Measurements from ENCODE around the gene EXO1. TPM values are rescaled to one million over a fixed set of nuclear protein-coding genes. Genes with fewer than 3 reads are reported as not detected.
"Not testable (repeated sequence)": the region's sequence is repeated elsewhere in the genome, so short reads cannot be mapped to it uniquely, and the experiment has no call there.

EXO1 gene
- total RNA-seq, 1 donor from 2014 or later, result 8.3 TPM

GRCh38 chr1:241848686-241849344 lies 811 bp downstream of the EXO1 start:
- H3K4me3 Mint-ChIP-seq, result peak overlapping the region; percentile 99
- H3K9me3 Mint-ChIP-seq, result no peaks in the 10 kb centered on the region
- H3K27ac Mint-ChIP-seq, result peak overlapping the region; percentile 98
- DNase-seq (ENCODE audit: low spot score in 2 of 2, unreplicated experiment in 2 of 2), result no peak
- peaks cover 7% of the 10 kb centered on the region for H3K36me3 Mint-ChIP-seq
- no peak for TF ChIP-seq CTCF (IDR thresholded peaks at IDR 0.05; ENCODE audit: unreplicated experiment)
- H3K27me3 Mint-ChIP-seq (ENCODE audit: low read depth), result peaks cover 2% of the 10 kb centered on the region
- H3K4me1 Mint-ChIP-seq, result peaks cover 25% of the 10 kb centered on the region

- TF ChIP-seq CTCF (IDR thresholded peaks at IDR 0.05; ENCODE audit: unreplicated experiment), result no peak
- no peaks in the 10 kb centered on the region for H3K9me3 Mint-ChIP-seq
- H3K27ac Mint-ChIP-seq, result no peak overlapping the region
Observed at GRCh38 chr1:241849345-241849695, 1.3 kb downstream of the EXO1 start.

GRCh38 chr1:241855545-241856140 lies 7.6 kb downstream of the EXO1 start:
- not testable (repeated sequence) for H3K9me3 Mint-ChIP-seq; DNase-seq (ENCODE audit: low spot score in 2 of 2, unreplicated experiment in 2 of 2); H3K4me3 Mint-ChIP-seq; H3K27me3 Mint-ChIP-seq (ENCODE audit: low read depth); H3K27ac Mint-ChIP-seq; H3K4me1 Mint-ChIP-seq
- peaks cover 15% of the 10 kb centered on the region for H3K36me3 Mint-ChIP-seq

More at GRCh38 chr1:241849345-241849695, 1.3 kb downstream of the EXO1 start:
- DNase-seq (ENCODE audit: low spot score in 2 of 2, unreplicated experiment in 2 of 2), result no peak
- H3K4me3 Mint-ChIP-seq, result peak overlapping the region; percentile 99
- peaks cover 9% of the 10 kb centered on the region for H3K36me3 Mint-ChIP-seq
- no peaks in the 10 kb centered on the region for H3K27me3 Mint-ChIP-seq (ENCODE audit: low read depth)
- peaks cover 25% of the 10 kb centered on the region for H3K4me1 Mint-ChIP-seq

GRCh38 chr1:241857131-241857530 lies 9.1 kb downstream of the EXO1 start:
- no peak overlapping the region for H3K4me3 Mint-ChIP-seq
- DNase-seq (ENCODE audit: low spot score in 2 of 2, unreplicated experiment in 2 of 2), result no peak
- no peak overlapping the region for H3K27ac Mint-ChIP-seq
- H3K4me1 Mint-ChIP-seq, result no peaks in the 10 kb centered on the region
- TF ChIP-seq CTCF (IDR thresholded peaks at IDR 0.05; ENCODE audit: unreplicated experiment), result no peak
- no peaks in the 10 kb centered on the region for H3K9me3 Mint-ChIP-seq
- H3K27me3 Mint-ChIP-seq (ENCODE audit: low read depth), result no peaks in the 10 kb centered on the region
- peaks cover 15% of the 10 kb centered on the region for H3K36me3 Mint-ChIP-seq

- TF ChIP-seq CTCF (IDR thresholded peaks at IDR 0.05; ENCODE audit: unreplicated experiment), result no peak
- H3K4me3 Mint-ChIP-seq, result no peak overlapping the region
- peaks cover 3% of the 10 kb centered on the region for H3K36me3 Mint-ChIP-seq
- no peaks in the 10 kb centered on the region for H3K9me3 Mint-ChIP-seq
- H3K27ac Mint-ChIP-seq, result no peak overlapping the region
- DNase-seq (ENCODE audit: low spot score in 2 of 2, unreplicated experiment in 2 of 2), result no peak
- H3K4me1 Mint-ChIP-seq, result no peaks in the 10 kb centered on the region
- H3K27me3 Mint-ChIP-seq (ENCODE audit: low read depth), result no peaks in the 10 kb centered on the region
Observed at GRCh38 chr1:241860922-241861321, 12.9 kb downstream of the EXO1 start.

- DNase-seq (ENCODE audit: low spot score in 2 of 2, unreplicated experiment in 2 of 2), result no peak
- Mint-ChIP-seq H3K27ac (no peak overlapping the region), H3K9me3 (no peaks in the 10 kb centered on the region), H3K27me3 (ENCODE audit: low read depth) (no peaks in the 10 kb centered on the region), H3K36me3 (peaks cover 16% of the 10 kb centered on the region), H3K4me1 (no peaks in the 10 kb centered on the region), H3K4me3 (no peak overlapping the region)
- TF ChIP-seq CTCF (IDR thresholded peaks at IDR 0.05; ENCODE audit: unreplicated experiment), result no peak
Observed at GRCh38 chr1:241869022-241869421, 21.0 kb downstream of the EXO1 start.

Data from mesothelial cell of epicardium (in vitro differentiated cells).